Measurements from ENCODE around the gene TTC36.

Gene TTC36

GRCh38 chr11:118530180-118530682 lies 3.0 kb downstream of the TTC36 start:
- TF ChIP-seq, protein P1, sequence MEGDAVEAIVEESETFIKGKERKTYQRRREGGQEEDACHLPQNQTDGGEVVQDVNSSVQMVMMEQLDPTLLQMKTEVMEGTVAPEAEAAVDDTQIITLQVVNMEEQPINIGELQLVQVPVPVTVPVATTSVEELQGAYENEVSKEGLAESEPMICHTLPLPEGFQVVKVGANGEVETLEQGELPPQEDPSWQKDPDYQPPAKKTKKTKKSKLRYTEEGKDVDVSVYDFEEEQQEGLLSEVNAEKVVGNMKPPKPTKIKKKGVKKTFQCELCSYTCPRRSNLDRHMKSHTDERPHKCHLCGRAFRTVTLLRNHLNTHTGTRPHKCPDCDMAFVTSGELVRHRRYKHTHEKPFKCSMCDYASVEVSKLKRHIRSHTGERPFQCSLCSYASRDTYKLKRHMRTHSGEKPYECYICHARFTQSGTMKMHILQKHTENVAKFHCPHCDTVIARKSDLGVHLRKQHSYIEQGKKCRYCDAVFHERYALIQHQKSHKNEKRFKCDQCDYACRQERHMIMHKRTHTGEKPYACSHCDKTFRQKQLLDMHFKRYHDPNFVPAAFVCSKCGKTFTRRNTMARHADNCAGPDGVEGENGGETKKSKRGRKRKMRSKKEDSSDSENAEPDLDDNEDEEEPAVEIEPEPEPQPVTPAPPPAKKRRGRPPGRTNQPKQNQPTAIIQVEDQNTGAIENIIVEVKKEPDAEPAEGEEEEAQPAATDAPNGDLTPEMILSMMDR (IDR thresholded peaks at IDR 0.05; ENCODE audit: insufficient read depth, low read length, missing control alignments): no peak
- CTCF ChIA-PET: interaction anchor here (2.5 kb wide), 1 partner anchor 42 kb away, joined by 6 read pairs; no protein-coding TSS in a partner anchor
- DNase-seq (ENCODE audit: low read depth, low spot score): no peak
- POLR2A ChIA-PET: no interaction called here
- H3K4me3 ChIP-seq (ENCODE audit: low read depth, low read length): peak overlapping the region; percentile 76

GRCh38 chr11:118530683-118531596 lies 3.7 kb downstream of the TTC36 start, which contains the start of gene TMEM25:
TSS of gene TMEM25 (plus strand) at chr11:118531192. CDS start at chr11:118531802, 610 bp downstream.
- POLR2A ChIA-PET: no interaction called here
- no peak for DNase-seq (ENCODE audit: low read depth, low spot score)
- TF ChIP-seq, protein P1 (IDR thresholded peaks at IDR 0.05; ENCODE audit: insufficient read depth, low read length, missing control alignments): no peak
- CTCF ChIA-PET: interaction anchor here (2.5 kb wide), 1 partner anchor 42 kb away, joined by 6 read pairs; no protein-coding TSS in a partner anchor
- H3K4me3 ChIP-seq (ENCODE audit: low read depth, low read length): peak within 1 kb of the TSS; percentile 76

GRCh38 chr11:118531597-118532084 lies 4.4 kb downstream of the TTC36 start:
- ChIA-PET POLR2A (no interaction called here), CTCF (no interaction called here)
- DNase-seq (ENCODE audit: low read depth, low spot score): no peak
- H3K4me3 ChIP-seq (ENCODE audit: low read depth, low read length): peak overlapping the region; percentile 76
- TF ChIP-seq, protein P1 (IDR thresholded peaks at IDR 0.05; ENCODE audit: insufficient read depth, low read length, missing control alignments): no peak

GRCh38 chr11:118532091-118532490 lies 4.8 kb downstream of the TTC36 start:
- ChIA-PET POLR2A (no interaction called here), CTCF (no interaction called here)
- TF ChIP-seq, protein P1 (IDR thresholded peaks at IDR 0.05; ENCODE audit: insufficient read depth, low read length, missing control alignments): no peak
- peak overlapping the region; percentile 76 for H3K4me3 ChIP-seq (ENCODE audit: low read depth, low read length)
- DNase-seq (ENCODE audit: low read depth, low spot score): no peak

DNA sequence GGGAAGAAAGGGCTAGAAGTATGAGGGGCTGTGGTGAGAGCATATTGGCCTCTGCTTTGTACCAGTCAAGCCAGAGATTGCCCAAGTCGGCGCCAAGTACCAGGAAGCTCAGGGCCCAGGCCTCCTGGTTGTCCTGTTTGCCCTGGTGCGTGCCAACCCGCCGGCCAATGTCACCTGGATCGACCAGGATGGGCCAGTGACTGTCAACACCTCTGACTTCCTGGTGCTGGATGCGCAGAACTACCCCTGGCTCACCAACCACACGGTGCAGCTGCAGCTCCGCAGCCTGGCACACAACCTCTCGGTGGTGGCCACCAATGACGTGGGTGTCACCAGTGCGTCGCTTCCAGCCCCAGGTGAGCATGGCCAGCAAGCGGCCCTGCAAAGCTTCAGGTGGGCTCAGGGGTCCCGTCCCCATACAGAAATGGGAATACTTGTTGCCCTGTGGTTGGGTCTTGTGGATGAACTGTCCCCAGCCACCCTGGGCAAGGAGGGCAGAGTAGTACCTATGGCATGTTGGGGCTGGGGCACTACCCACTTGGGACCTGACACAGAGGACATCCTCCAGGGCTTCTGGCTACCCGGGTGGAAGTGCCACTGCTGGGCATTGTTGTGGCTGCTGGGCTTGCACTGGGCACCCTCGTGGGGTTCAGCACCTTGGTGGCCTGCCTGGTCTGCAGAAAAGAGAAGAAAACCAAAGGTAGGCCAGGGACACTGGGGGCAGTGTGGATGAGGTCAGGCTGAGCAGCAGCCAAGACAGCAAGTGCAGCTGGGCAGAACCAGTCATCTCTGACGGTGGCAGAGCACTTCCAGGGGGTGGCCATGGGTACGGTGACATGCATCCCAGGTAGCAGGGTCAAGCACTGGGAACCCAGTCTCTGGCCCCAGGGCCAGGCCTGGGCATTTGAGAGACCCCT lies 5.8 kb downstream of the TTC36 start:
- no peak for DNase-seq (ENCODE audit: low read depth, low spot score)
- POLR2A ChIA-PET: interaction anchor here (0.6 to 0.7 kb wide), 2 partner anchors 10 to 257 kb away, joined by 3 to 6 read pairs; no protein-coding TSS in a partner anchor
- CTCF ChIA-PET: no interaction called here

More for the DNA sequence above, 5.8 kb downstream of the TTC36 start:
- TF ChIP-seq, protein P1 (IDR thresholded peaks at IDR 0.05; ENCODE audit: insufficient read depth, low read length, missing control alignments): no peak
- no peak overlapping the region for H3K4me3 ChIP-seq (ENCODE audit: low read depth, low read length)

All from AG04449 (cell line).